T follicular helper cell (primary cell): ENCODE measurements around the gene TMEM62.
"Not testable (repeated sequence)": the region's sequence is repeated elsewhere in the genome, so short reads cannot be mapped to it uniquely, and the experiment has no call there.

Experiments used
- DNase-seq: peaks from one replicate; pipeline ENCODE4 v3.0.0-alpha.2; 2020; ENCODE audit warnings: low read depth

Gene TMEM62

DNA sequence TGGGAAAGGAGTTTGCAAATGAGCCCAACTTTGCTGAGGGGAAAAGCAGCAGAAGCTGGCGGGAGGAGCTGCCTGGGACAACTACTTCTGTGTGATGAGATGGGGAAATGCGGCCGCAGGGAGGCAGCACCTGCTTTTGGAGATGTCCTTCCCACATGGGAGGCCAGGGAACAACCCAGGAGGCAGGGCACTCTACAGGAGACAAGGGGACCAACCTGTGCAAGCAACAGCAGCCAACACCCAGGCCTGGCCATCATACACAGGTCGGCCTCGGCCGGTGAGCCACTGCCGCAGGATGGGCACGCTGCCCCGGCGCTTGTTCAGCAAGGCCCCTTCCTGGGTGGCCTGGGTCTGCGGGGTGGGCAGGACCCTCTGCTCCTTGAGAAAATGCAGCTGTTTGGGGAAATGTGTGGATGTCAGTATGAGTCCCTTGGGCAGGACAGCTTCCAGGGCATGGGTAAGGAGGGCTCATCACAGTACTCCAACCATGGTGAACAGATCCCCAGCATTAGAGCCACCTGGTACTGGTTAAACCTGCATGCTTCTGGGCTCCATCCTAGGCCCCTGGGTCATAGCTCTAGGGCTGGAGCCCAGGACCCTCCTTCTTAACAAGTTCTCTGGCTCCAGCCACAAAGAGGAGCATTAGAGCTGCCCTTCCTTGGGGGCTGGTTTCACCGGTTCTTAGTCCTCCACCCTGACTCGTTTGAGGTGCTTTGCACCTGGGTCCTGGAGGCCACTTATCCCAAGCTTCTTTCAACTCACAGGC lies 75.9 kb downstream of the TMEM62 start:
- no peak for DNase-seq

DNA sequence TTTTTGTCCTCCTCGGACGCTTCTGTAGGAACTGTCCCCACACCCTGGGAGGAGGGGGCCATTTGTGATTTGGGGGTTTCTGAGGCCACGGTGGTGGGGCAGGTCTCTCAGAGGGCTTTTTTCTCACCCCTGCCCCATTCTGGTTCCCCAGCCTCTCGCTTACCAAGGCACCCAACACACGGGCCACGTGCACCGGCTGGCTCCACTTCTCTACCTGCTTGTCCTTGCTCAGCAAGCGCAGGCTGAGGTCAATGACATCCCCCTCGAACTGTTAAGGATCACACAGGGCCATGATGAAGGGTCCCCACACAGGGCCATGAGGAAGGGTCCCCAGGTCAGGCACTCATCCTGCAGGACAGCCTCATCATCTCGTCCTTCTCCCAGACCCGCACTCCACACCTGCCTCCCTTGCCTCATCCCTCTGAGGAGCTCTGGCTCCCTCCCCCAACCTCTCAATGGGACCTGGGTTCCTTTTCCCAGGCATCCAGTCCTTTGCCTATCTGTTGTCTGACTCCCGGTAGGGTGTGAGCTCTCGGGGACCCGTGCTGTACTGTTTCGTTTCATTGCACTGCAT lies 76.9 kb downstream of the TMEM62 start:
- no peak for DNase-seq

- no peak for DNase-seq
Measured at GRCh38 chr15:43210807-43211206, 77.4 kb downstream of the TMEM62 start.

GRCh38 chr15:43211224-43211735 lies 77.9 kb downstream of the TMEM62 start:
- no peak for DNase-seq

- DNase-seq = no peak
Measured at GRCh38 chr15:43212299-43212698, 78.9 kb downstream of the TMEM62 start.

- DNase-seq = no peak
Measured at GRCh38 chr15:43212951-43213350, 79.6 kb downstream of the TMEM62 start.

DNA sequence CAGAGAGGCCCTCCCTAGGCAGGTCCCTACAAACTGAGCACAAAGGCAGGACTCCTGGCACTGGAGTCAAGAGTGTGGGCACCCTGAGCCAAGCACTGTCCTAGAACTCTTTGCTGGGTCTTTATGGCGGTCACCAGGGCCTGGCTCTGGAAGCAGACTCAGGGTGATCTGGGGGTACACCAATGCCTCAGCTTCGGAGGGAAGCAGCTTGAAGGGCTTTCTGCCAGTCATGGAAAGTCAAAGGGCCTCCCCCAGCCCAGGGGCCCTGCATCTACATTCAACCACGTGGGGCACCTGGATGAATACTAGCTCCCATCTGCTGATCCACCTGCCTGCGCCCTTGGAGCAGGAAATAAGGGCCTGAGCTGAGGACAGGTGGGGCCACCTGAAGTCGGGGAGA lies 80.1 kb downstream of the TMEM62 start:
- DNase-seq = no peak

- no peak for DNase-seq
Measured at GRCh38 chr15:43214169-43214568, 80.8 kb downstream of the TMEM62 start.

DNA sequence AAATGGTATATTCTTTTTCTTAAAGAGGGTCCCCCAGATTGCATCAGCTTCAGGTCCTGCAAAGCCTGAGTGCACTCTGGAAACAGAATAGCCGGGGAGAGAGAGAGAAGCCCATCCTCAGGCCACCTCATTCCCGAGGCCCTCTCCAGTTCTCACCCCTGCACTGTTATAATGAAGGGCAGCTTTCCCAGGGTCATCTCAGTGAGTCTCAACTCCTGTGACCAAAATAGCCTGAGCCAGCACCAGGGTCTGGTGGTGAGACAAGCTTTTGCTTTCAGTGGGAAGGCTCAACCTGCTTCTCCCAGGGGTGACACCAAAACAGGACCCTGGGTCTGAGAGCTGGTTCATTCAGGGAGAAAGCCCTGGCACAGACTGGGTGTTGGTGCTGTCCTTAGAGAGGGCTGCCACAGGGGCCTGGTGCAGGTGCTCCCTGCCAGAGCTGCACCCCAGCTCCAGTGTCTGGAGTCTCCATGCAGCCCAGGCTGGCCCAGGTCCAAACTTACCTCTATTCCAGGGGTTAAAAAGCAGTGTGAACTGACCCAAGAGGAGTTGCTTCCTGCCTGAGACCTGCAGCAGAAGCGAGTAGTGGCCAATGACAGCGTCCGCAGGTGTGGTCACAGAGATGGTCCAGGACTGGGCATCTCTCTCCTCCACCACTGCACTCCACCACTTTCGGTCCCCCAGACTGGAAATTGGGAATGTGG lies 81.4 kb downstream of the TMEM62 start:
- no peak for DNase-seq

DNA sequence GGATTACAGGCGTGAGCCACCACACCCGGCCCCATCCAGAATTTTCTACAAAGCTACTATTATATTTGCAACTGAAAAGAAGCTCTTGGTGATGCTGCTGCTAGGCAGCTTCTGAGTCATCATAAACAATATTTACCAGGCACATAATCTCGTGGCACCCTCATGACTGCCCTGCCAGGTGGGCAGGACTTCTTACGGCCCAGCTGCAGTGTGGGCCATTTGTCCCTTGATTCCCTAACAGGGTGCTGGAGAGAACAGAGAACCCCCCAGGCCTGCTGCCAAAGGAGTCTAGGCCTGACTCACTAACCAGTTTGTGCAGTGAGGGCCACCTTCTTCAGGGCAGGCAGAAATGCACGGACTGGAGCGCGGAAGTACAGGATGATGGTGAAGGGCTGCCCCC lies 82.6 kb downstream of the TMEM62 start:
- DNase-seq = no peak

GRCh38 chr15:43218908-43219706 lies 85.7 kb downstream of the TMEM62 start:
- no peak for DNase-seq

DNA sequence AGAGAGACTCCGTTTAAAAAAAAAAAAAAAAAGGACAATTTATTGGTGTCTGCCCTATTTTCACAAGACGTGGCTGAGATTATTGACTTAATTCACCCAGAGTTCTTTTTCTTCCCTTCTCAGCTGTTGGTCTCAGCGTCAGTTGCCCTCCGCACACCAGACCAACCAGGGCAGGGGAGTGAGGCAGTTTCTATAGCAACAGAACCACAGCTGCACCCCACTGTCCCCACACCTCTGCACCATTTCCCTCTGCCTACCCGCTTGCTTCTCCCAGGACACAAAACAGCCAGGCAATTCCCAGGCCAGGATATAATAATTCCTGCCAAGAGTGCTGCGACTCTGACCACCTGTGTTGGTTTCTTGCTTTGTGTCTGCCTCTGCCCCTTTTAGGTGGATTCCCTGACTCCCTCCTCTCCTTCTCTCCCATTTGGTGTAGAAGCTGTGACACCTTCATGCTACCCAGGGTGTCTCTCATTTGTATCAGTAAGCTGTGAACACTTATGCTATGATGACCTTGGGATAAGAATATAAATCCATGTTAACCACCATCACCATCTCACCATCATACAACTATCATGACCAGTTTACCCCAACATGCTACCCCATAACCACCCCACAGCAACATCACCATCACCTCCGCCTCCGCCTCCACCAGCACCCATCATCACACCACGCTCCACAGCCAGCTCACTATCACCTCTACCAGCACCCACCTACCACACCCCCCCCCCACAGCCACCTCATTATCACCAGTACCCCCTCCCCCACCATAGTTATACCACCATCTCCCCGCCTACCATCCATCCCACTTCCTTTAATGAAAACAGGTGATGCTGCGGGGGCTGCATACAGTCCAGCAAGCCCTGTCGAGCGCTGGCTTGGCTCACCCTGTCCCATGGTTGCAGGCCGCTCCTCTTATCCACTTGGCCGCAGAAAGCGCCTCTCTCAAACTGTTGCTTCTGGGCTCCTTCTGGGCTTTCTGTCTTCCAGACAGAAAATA lies 86.8 kb downstream of the TMEM62 start:
- DNase-seq = no peak

- no peak for DNase-seq
Measured at GRCh38 chr15:43220991-43221403, 87.6 kb downstream of the TMEM62 start, which contains the start of gene EPB42. Gene EPB42 (minus strand): TSS chr15:43221018. CDS start chr15:43220825, 193 bp downstream.

- no peak for DNase-seq
Measured at GRCh38 chr15:43221422-43221821, 88.0 kb downstream of the TMEM62 start.

- peak; percentile 15 for DNase-seq
Measured at GRCh38 chr15:43225201-43225949, 92.0 kb downstream of the TMEM62 start.

DNA sequence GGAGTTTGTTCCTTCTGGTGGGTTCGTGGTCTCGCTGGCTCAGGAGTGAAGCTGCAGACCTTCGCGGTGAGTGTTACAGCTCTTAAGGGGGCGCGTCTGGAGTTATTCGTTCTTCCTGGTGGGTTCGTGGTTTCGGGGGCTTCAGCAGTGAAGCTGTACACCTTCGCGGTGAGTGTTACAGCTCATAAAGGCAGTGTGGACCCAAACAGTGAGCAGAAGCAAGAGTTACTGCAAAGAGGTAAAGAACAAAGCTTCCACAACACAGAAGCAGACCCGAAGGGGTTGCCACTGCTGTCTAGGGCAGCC lies 92.5 kb downstream of the TMEM62 start:
- not testable (repeated sequence) for DNase-seq

DNA sequence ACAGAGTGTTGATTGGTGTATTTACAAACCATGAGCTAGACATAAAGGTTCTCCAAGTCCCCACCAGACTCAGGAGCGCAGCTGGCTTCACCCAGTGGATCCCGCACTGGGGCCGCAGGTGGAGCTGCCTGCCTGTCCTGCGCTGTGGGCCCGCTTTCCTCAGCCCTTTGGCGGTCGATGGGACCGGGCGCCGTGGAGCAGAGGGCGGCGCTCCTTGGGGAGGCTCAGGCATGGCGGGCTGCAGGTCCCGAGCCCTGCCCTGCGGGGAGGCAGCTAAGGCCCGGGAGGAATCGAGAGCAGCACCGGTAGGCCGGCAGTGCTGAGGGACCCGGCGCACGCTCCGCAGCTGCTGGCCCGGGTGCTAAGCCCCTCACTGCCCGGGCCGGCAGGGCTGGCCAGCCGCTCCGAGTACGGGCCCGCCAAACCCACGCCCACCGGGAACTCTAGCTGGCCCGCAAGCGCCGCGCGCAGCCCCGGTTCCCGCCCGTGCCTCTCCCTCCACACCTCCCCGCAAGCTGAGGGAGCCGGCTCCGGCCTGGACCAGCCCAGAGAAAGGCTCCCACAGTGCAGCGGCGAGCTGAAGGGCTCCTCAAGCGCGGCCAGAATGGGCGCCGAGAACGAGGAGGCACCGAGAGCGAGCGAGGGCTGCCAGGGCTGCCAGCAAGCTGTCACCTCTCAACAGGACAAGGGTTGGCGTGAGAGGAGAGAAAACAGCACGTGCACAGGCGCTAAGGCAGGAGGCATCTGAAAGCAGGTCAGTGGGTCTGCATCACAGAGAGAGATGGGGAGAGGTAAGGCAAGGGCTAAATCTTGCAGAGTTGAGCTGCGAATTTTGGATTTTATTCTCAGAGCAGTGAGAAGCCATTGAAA lies 93.3 kb downstream of the TMEM62 start:
- DNase-seq = no peak

GRCh38 chr15:43229977-43230376 lies 96.6 kb downstream of the TMEM62 start:
- no peak for DNase-seq

- no peak for DNase-seq
Measured at GRCh38 chr15:43230640-43231115, 97.3 kb downstream of the TMEM62 start.
